ENCODE measurements around the gene DENND5B.
"Not testable (repeated sequence)": the region's sequence is repeated elsewhere in the genome, so short reads cannot be mapped to it uniquely, and the experiment has no call there.

The DENND5B gene

GRCh38 chr12:31590642-31591379 is at the start of gene DENND5B:
Gene DENND5B (minus strand): TSS chr12:31591136. CDS start chr12:31590832, 304 bp downstream.
- DNase-seq, result peak; percentile 53

- no peak for DNase-seq
These were observed 43.7 kb upstream of the DENND5B start for GRCh38 chr12:31634620-31635019.

GRCh38 chr12:31633464-31633863 is 42.5 kb upstream of the DENND5B start:
- DNase-seq, result no peak

GRCh38 chr12:31631809-31632208 is 40.9 kb upstream of the DENND5B start:
- DNase-seq, result peak; percentile 79

- DNase-seq, result no peak
These were observed 40.2 kb upstream of the DENND5B start for GRCh38 chr12:31631023-31631724.

GRCh38 chr12:31629756-31630732 is 39.1 kb upstream of the DENND5B start:
- no peak for DNase-seq

- no peak for DNase-seq
These were observed 36.6 kb upstream of the DENND5B start for GRCh38 chr12:31627456-31628054.

GRCh38 chr12:31626270-31626995 is 35.5 kb upstream of the DENND5B start:
- no peak for DNase-seq

GRCh38 chr12:31622038-31622437 is 31.1 kb upstream of the DENND5B start:
- DNase-seq, result no peak

- DNase-seq, result no peak
These were observed 29.4 kb upstream of the DENND5B start for GRCh38 chr12:31620311-31620710.

- no peak for DNase-seq
These were observed 27.5 kb upstream of the DENND5B start for GRCh38 chr12:31618228-31619025.

- DNase-seq, result no peak
These were observed 21.9 kb upstream of the DENND5B start for GRCh38 chr12:31612819-31613218.

- not testable (repeated sequence) for DNase-seq
These were observed 17.4 kb upstream of the DENND5B start for GRCh38 chr12:31608299-31608698.

GRCh38 chr12:31605531-31605930 is 14.6 kb upstream of the DENND5B start:
- DNase-seq, result no peak

GRCh38 chr12:31603546-31604009 is 12.6 kb upstream of the DENND5B start:
- DNase-seq, result peak; percentile 15

GRCh38 chr12:31600750-31601149 is 9.8 kb upstream of the DENND5B start:
- no peak for DNase-seq

- DNase-seq, result no peak
These were observed 9.3 kb upstream of the DENND5B start for GRCh38 chr12:31600252-31600651.

- DNase-seq, result no peak
These were observed 8.1 kb upstream of the DENND5B start for GRCh38 chr12:31599053-31599452.

GRCh38 chr12:31597066-31597465 is 6.1 kb upstream of the DENND5B start:
- no peak for DNase-seq

GRCh38 chr12:31594681-31595080 is 3.7 kb upstream of the DENND5B start:
- DNase-seq, result no peak

- no peak for DNase-seq
These were observed 505 bp upstream of the DENND5B start for GRCh38 chr12:31591380-31591901.

Data from inflammatory macrophage treated with lipopolysaccharide for 4 hours (primary cell).